ENCODE results near the gene MRTO4.
"Not testable (repeated sequence)": the region's sequence is repeated elsewhere in the genome, so short reads cannot be mapped to it uniquely, and the experiment has no call there.

Gene MRTO4

DNA sequence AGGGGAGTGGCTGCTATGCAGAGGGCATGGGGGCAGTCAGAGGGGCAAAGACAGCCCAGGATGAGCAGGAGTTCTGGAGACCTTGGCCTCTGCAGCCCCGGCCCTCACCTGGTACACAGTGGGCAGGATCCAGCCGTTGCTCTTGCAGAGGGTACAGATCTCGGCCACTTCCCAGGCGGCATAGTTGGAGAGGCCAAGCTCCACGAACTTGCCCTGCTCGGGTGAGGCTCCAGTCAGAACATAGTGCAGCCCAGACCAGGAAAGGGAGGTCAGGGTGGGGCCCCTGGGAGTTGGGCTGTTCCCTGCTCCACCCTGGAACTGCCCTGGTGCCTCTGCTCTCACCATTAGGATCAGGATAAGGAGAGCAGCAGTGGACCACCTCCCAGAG, 18.7 kb downstream of the MRTO4 start:
- not testable (repeated sequence) for DNase-seq (ENCODE audit: low spot score)

DNA sequence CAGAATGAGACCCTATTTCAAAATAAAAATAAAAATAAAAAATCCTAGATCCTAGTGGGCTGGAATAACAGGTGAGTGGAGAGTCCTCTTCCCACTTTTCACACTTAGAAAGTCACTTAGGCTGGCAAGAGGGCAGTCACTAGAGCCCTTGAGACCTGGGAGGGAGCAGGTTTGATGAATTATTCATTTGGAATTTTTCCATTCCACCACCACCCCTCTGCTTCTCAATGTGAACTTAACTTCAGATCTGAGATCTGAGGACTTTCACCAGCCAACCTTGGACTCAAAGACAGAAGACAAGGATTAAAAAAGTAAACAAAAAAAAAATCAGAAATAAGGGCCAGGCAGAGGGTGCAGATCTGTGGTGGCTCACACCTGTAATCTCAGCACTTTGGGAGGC, 20.5 kb downstream of the MRTO4 start:
- DNase-seq (ENCODE audit: low spot score) = no peak

DNA sequence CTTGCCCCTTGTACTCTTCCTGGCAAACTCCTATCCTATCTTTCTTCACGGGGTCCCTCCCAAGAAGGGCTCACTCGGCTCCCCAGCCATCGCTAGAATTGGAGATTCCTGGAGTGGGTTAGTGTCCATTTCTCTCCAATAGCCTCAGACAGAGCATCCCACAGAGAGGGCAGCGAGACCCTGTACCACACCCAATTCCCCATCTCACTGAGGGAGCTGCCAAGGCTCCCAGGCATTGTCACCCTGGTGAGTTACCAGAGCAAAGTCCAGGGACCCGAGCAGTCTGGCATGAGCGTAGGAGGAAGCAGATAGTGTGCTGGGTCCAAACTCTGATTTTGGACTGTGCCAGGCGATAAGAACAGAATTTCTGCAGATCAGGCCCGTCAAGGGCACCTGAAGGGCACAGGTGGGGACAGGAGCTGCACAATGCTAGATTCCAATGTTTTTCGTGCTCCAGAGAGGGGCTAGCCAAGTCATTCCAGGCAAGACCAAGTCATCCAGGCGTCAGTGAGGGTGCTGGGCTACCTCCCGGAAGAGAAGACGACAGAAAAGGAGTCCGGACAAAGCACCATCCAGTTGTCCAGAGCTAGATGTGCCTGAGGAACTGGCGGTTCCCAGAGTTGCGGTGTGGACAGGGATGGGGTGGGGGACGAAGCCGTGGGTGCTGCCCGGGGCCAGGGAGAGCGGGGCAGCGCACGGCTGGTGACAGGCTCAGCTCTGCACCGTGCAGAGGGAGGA, 21.7 kb downstream of the MRTO4 start:
- no peak for DNase-seq (ENCODE audit: low spot score)

DNA sequence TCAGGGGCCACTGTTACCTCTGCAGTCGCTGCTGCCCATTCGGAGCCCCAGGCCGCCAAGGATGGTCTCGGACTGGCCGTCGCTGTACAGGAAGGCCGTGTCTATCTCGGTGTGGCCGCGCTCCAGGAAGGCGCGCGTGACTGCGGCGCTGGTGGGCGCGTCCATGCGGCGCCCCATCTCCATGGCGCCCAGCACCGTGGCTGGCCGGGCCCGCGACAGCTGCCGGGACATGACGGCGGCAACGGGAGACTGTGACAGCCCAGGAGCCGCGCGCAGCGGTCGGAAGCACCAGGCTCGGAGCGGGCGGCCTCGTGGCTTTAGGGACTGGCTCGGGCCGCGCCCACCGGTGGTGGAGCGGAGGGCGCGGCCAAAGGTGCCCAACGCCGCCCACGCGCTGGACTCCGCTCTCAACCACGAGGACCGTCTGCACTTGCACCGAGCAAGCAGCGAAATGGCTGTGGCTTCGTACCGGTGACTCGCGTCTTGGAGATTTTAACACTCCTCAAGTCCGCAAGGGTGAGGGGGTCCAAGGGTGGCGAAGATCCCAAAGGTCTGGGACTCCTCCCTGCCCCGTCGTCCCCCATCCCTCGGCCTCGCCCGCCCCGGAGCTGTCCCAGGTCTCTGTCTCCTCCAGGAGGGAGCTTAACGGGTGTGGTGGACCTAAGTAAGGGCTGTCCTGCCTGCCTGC, 22.4 kb downstream of the MRTO4 start:
- DNase-seq (ENCODE audit: low spot score) = not testable (repeated sequence)

DNA sequence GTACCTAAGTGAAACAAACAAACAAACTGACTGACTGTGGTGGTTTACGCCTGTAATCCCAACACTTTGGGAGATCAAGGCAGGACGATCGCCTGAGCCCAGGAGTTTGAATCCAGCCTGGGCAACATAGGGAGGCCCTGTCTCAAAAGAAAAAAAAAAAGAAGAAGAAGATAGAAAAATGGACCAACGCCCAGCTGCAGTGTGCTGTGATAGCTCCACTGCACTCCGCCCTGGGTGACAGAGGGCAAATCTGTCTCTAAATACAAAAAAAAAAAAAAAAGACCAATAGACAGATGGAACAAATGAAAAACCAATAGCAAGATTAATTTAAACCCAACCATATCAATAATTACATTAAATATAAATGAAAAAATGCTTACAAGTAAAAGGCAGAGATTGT, 23.0 kb downstream of the MRTO4 start:
- DNase-seq (ENCODE audit: low spot score) = no peak

DNA sequence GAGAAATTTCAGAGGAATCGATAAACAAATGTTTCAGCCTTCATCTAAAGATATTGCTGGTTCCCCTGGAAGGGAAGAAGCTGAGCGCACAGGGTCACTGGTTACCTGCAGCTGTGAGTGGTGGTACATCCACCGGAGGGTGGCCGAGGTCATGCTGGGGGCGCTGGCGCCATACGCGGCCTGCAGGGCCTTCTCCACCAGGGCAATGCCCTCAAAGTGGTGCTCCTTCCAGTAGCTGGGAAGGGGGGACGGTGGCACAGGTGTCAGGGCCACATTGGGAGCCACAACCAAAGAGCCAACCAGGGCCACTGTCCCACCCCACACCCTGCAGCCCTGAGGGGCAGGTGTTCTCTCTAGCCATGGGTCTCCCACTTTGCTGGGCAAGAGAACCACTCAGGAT, 32.3 kb downstream of the MRTO4 start:
- no peak for DNase-seq (ENCODE audit: low spot score)

DNA sequence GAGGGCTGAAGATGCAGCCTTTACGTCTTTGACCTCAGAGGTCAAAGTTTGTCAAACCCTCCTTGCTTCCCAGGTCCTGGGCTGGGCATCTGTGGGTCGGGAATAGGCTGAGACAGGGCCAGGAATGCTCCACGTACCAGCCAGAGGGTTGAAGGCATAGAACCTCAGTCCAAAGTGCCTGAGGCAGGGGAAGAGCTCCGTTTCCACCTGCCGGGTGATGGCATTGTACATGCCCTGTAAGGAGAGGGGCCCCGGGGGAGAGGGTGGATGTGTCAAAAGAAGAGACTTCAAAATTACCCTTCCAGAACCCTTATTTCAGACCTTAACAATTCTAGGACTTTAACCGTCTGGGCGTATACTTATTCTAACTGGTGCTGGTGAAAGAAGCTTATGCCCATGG, 33.3 kb downstream of the MRTO4 start:
- DNase-seq (ENCODE audit: low spot score) = no peak

DNA sequence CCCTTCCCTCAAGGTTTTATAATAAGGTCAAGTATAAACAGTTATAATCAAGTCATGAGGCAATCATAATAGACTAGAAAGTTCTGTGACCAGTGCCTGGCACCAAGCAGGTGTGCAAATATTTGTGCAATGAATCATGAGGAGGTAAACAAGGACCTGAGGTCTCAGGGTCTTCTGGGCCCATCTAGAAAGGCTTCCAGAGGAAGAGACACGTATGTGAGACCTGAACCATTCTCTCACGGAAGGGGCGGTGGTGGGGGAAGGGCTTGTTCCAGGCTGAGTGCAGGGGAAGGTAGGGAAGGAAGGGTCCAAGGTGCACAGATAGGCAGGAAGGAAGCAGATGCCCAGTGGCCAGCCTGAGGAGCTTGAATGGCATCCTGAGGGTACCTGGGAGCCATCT, 33.8 kb downstream of the MRTO4 start:
- not testable (repeated sequence) for DNase-seq (ENCODE audit: low spot score)

DNA sequence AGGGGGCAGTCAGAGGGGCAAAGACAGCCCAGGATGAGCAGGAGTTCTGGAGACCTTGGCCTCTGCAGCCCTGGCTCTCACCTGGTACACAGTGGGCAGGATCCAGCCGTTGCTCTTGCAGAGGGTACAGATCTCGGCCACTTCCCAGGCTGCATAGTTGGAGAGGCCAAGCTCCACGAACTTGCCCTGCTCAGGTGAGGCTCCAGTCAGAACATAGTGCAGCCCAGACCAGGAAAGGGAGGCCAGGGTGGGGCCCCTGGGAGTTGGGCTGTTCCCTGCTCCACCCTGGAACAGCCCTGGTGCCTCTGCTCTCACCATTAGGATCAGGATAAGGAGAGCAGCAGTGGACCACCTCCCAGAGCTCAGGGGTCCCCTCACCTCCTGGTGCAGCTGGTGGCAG, 34.2 kb downstream of the MRTO4 start:
- not testable (repeated sequence) for DNase-seq (ENCODE audit: low spot score)

DNA sequence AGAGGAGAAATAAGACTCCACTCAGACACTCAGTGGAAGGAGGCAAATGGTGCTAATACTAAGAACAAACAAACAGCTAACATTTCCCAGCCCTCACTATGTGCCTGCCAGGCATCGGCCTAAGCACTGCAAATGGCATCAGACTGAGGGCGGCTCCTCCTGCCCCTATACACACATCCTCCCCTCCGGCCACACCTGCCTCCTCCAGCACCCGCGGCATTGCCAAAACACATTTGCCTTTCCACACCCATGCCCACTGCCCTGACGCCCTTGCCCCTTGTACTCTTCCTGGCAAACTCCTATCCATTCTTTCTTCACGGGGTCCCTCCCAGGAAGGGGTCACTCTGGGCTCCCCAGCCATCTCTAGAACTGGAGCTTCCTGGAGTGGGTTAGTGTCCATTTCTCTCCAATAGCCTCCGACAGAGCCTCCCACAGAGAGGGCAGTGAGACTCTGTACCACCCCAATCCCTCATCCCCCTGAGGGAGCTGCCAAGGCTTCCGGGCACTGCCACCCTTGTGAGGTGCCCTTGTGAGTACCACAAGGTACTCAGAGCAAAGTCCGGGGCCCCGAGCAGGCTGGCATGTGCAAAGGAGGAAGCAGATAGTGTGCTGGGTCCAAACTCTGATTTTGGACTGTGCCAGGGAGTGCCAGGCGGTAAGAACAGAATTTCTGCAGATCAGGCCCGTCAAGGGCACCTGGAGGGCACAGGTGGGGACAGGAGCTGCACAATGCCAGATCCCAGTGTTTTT, 36.0 kb downstream of the MRTO4 start:
- DNase-seq (ENCODE audit: low spot score) = no peak

DNA sequence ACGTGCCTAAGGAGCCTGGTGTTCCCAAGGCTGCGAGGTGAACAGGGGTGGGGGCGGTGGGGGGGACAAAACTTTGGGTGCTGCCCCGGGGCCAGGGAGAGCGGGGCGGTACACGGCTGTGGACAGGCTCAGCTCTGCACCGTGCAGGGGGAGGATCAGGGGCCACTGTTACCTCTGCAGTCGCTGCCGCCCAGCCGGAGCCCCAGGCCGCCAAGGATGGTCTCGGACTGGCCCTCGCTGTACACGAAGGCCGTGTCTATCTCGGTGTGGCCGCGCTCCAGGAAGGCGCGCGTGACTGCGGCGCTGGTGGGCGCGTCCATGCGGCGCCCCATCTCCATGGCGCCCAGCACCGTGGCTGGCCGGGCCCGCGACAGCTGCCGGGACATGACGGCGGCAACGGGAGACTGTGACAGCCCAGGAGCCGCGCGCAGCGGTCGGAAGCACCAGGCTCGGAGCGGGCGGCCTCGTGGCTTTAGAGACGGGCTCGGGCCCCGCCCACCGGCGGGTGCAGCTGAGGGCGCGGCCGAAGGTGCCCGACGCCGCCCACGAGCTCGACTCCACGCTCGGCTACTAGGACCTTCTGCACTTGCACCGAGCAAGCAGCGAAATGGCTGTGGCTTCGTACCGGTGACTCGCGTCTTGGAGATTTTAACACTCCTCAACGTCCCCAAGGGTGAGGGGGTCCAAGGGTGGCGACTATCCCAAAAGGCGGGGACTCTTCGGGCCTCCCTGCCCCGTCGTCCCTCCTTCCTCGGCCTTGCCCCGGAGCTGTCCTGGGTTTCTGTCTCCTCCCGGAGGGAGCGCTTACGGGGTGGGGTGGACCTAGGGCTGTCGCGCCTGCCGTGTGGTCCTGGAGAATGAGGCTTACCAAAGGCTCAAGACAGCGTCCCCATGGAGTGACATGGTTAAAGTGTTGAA, 37.0 kb downstream of the MRTO4 start, which contains the start of gene AKR7A3:
AKR7A3 (minus strand) TSS at position 447 of the 918 bp plus-strand sequence; CDS start at position 386, 61 bp downstream.
- peak; percentile 83 for DNase-seq (ENCODE audit: low spot score)

DNA sequence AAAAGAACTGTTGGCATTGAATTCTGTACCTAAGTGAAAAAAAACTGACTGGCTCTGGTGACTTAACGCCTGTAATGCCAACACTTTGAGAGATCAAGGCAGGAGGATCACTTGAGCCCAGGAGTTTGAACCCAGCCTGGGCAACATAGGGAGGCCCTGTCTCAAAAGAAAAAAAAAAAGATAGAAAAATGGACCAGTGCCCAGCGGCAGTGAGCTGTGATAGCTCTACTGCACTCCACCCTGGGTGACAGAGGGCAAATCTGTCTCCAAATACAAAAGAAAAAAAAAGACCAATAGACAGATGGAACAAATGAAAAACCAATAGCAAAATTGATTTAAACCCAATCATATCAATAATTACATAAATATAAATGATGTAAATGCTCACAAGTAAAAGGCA, 37.6 kb downstream of the MRTO4 start:
- no peak for DNase-seq (ENCODE audit: low spot score)

DNA sequence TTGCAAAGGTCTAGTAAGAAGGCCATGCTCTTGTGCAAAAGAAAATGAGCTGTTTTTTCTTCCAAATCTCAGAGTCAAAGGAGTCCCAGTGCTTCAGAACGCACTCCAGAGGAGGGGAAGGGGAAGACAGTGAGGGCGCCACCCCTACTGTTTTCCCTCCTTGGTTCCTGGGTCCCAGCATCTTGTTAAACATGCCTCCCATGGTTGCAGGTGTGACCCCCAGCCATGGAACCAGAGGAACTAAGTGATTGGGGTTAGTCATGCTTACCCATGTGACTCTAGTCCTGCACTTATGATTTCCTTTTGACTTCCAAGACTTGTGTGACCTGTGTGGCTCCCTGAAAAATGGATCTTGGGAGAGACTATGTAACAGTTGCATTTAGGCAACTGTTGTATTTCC, 43.0 kb downstream of the MRTO4 start:
- DNase-seq (ENCODE audit: low spot score) = no peak

DNA sequence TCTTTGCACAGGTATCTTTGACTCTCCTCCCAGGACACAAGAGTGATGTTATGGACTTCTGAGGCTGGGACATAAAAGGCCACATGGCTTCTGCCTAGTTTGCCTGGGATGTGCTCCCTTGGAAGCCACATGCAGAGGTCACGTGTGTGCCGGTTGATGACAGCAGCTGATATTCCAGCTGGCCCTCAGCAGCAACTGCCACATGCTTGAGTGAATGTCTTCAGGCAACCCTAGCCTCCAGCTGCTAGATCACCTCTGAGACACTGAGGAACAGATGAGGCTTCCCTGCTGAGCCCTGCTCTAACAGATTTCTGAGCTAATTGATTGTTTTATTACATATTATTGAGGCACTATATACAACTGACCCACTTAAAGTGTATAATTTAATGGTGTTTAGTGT, 48.6 kb downstream of the MRTO4 start:
- DNase-seq (ENCODE audit: low spot score) = no peak

DNA sequence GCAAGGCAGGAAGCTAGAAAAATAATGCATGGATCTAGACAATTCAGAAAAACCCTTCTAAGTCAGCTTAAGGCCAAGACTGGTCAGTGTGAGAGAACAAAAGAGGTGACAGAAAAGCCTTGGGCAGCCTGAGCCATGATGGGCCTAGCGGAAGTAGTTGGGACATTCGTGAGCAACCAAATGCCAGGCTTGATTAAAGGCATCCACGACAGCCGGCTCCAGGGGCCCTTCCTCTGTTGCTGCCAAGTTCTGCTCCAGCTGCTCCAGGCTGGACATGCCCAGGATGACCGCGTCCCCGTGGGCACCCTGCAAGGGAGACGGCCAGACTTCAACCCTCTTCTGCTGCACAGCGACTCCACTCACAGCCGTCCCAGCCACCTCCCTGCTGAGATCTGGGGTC, 52.5 kb downstream of the MRTO4 start:
- DNase-seq (ENCODE audit: low spot score) = not testable (repeated sequence)

DNA sequence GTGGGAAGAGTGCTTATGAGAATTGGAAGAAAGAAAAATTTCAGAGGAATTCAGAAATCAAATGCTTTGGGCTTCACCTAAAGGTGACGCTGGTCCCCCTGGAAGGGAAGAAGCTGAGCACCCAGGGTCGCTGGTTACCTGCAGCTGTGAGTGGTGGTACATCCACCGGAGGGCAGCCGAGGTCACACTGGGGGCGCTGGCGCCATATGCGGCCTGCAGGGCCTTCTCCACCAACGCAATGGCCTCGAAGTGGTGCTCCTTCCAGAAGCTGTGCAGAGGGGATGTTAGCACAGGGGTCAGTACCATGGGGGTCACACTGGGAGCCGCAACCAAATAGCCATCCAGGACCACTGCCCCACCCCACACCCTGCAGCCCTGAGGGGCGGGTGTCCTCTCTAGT, 54.3 kb downstream of the MRTO4 start:
- no peak for DNase-seq (ENCODE audit: low spot score)

DNA sequence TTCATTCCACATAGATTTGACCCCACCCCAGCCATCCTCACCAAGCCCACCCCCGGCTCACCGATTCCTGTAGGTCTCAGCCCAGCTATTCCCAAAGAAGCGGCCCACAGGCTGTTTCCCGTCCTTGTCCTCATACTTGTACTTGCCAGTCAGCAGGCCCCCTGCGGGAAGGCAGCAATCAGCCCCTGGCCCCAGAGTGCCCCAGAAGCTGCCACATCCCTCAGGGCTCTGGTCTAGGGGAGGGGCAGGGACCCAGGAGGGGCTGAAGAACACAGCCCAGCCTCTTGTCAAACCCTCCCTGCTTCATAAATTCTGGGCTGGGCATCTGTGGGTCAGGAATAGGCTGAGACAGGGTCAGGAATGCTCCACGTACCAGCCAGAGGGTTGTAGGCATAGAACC, 55.3 kb downstream of the MRTO4 start:
- no peak for DNase-seq (ENCODE audit: low spot score)

DNA sequence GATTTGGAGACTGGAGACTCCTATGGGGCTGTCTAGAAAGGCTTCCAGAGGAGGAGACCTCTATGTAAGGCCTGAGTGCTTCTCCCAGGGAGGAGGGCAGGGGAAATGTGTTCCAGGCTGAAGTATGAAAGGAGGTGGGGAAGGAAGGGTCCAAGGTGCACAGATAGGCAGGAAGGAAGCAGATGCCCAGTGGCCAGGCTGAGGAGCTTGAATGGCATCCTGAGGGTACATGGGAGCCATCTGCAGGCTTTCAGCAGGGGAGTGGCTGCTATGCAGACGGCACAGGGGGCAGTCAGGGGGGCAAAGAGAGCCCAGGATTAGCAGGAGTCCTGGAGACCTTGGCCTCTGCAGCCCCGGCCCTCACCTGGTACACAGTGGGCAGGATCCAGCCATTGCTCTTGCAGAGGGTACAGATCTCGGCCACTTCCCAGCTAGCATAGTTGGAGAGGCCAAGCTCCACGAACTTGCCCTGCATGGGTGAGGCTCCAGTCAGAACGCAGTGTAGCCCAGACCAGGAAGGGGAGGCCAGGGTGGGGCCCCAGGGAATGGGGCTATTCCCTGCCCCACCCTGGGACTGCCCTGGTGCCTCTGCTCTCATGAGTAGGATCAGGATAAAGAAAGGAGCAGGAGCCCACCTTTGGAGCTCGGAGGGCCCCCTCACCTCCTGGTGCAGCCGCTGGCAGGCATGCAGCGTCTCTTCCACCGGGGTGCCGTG, 56.3 kb downstream of the MRTO4 start:
- DNase-seq (ENCODE audit: low spot score) = no peak

DNA sequence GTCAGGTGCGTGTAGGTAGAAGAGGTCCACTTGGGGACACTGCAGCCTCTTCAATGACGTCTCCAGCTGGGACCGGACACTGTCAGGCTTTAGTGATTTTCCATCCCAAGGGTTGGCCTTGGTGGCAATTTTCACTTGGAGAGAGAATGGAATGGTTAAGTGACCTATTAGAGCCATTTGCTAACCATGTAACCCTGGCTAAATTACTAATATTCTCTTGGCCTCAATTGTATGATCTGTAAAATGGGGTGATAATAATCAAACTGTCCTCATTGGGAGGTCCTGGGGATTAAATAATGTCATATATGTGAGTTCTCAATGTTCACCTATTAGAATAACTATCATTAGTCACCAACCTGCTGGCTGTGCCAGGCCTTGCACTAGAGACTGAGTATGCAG, 56.9 kb downstream of the MRTO4 start:
- DNase-seq (ENCODE audit: low spot score) = no peak

DNA sequence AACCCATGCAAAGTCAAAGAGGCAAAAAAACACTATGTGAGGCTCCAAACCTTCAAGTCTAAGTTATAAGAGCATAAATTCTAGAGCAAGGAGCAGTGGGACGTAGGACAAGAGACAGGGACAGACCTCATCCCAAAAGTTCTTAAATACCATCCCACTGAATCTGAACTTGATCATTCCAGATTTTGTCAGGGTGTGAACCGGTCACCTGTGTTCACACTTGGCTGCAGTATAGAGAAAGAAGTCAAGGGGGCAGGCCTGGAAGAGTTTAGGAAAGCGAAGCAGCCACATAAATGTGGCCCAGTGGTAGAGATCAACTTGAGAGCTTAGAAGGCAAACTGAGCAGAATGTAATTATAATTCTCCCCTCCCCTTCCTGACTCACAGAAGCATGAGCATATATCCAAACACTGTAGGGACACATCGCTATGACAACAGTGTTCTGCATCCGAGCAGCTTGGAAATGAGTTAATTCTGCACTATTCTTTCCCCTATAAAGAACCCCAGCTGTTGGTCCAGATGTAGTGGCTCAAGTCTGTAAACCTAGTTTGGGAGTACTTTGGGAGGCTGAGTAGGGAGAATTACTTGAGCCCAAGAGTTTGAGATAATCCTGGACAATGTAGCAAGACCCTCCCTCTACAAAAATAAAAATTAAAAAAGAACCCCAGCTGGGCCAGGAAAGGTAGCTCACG, 57.7 kb downstream of the MRTO4 start:
- peak; percentile 55 for DNase-seq (ENCODE audit: low spot score)
